Panc1 (cell line): ENCODE measurements around the gene BICD1. TPM values are rescaled to one million over a fixed set of nuclear protein-coding genes. Genes with fewer than 3 reads are reported as not detected.

Source experiments
- ATAC-seq: fragments of 200-7000 bp; cut with Tn5 transposase; 2 replicates; pipeline ENCODE4 v1.9.1; 2020; ENCODE audit warnings: mild to moderate bottlenecking, moderate library complexity
- BruUV-seq: library from RNA; stranded (reverse); fragments of 400-500 nt; replicated peaks from 2 replicates; lab custom pipeline; 2021; lab: Mats Ljungman, UMichigan
- CTCF ChIA-PET: fragments of 300-600 bp; sonication (Branson Sonifier 250); formaldehyde crosslinking; loops from one replicate; lab custom pipeline; 2022; ENCODE audit warnings: antibody characterized with exemption; lab: Charles Lee
- POLR2A ChIA-PET: fragments of 300-600 bp; sonication (Branson Sonifier 250); formaldehyde crosslinking; loops from one replicate; lab custom pipeline; 2022; ENCODE audit warnings: antibody characterized with exemption; lab: Charles Lee
- DNase-seq: peaks from one replicate; pipeline ENCODE4 v3.0.0-alpha.2; 2010; ENCODE audit warnings: low read depth, low spot score
- H3K27ac ChIP-seq: 2 replicates; pipeline ENCODE4 v1.5.1; 2011; ENCODE audit warnings: mild to moderate bottlenecking, low read length, inconsistent platforms
- H3K27me3 ChIP-seq: fragments of 200-500 bp; sonication (Bioruptor generic); 2 replicates; pipeline ENCODE4 v1.6.0; 2014; ENCODE audit warnings: low read length, inconsistent platforms; ENCODE audit not compliant: control insufficient read depth, insufficient read depth
- H3K36me3 ChIP-seq: fragments of 200-500 bp; sonication (Bioruptor generic); 2 replicates; pipeline ENCODE4 v1.5.1; 2014; ENCODE audit warnings: inconsistent platforms, mild to moderate bottlenecking, low read length, moderate library complexity; ENCODE audit not compliant: control insufficient read depth, insufficient read depth
- H3K4me1 ChIP-seq: 2 replicates; pipeline ENCODE4 v1.5.1; 2011; ENCODE audit warnings: inconsistent platforms, mild to moderate bottlenecking, low read length, moderate library complexity; ENCODE audit not compliant: control insufficient read depth, insufficient read depth
- H3K4me3 ChIP-seq, 2 experiments: 2 replicates each; pipeline ENCODE4 v1.5.1; 2011 to 2012; ENCODE audit warnings: low read depth in 2 of 2, low read length in 2 of 2, mild to moderate bottlenecking in 2 of 2, inconsistent platforms in 1 of 2, moderate library complexity in 1 of 2
- H3K9me3 ChIP-seq: fragments of 200-500 bp; sonication (Bioruptor generic); 2 replicates; pipeline ENCODE4 v1.5.1; 2014; ENCODE audit warnings: low read depth, mild to moderate bottlenecking, inconsistent platforms, low read length, moderate library complexity; ENCODE audit not compliant: control insufficient read depth, insufficient read depth
- CTCF ChIP-seq: fragments of 450-650 bp; IDR thresholded peaks from 2 replicates; pipeline ENCODE4 v1.5.1; 2017; ENCODE audit warnings: mild to moderate bottlenecking
- POLR2AphosphoS5 ChIP-seq: IDR thresholded peaks from 2 replicates; pipeline ENCODE4 v1.6.1; 2012; ENCODE audit warnings: mild to moderate bottlenecking, low read depth, low read length, moderate library complexity
- REST ChIP-seq, 2 experiments: IDR thresholded peaks; 2 replicates each; pipeline ENCODE4 v1.6.1; 2011 to 2012; ENCODE audit warnings: low read depth in 2 of 2, control low read depth in 1 of 2, low read length in 1 of 2, mild to moderate bottlenecking in 1 of 2, moderate library complexity in 1 of 2; ENCODE audit not compliant: insufficient read depth in 1 of 2
- SIN3A ChIP-seq: IDR thresholded peaks from 2 replicates; pipeline ENCODE4 v1.6.1; 2012; ENCODE audit warnings: low read depth, mild to moderate bottlenecking, low read length, moderate library complexity, borderline replicate concordance; ENCODE audit not compliant: insufficient read depth
- TCF7L2 ChIP-seq: IDR thresholded peaks from 2 replicates; pipeline ENCODE4 v1.6.1; 2011; ENCODE audit warnings: mild to moderate bottlenecking, low read depth, low read length, inconsistent platforms
- in situ Hi-C: cut with HindIII; loops from 2 replicates; pipeline ENCODE4 v1.10.0; 2016; ENCODE audit warnings: low sequenced_read_pairs, low pct_unique_long_range_greater_than_20kb
- intact Hi-C: fragments of 100-400 bp; cut with micrococcal nuclease; formaldehyde crosslinking; loops from one replicate; pipeline ENCODE4 v1.10.0; 2022; ENCODE audit not compliant: unreplicated experiment
- total RNA-seq: library from RNA; stranded (reverse); gene quantifications from one replicate; pipeline ENCODE4 v1.2.1, GENCODE V29; 2021; ENCODE audit not compliant: unreplicated experiment

BICD1 gene
- total RNA-seq, 1 experiment from 2014 or later, result 40.0 TPM

GRCh38 chr12:32066206-32066605 lies 40.4 kb upstream of the BICD1 start:
- ATAC-seq (no peak), DNase-seq (no peak)
- H3K27ac ChIP-seq, result no peak overlapping the region
- H3K9me3 ChIP-seq, result no peaks in the 10 kb centered on the region
- H3K4me3 ChIP-seq, result no peak overlapping the region
- in situ Hi-C loops, result no loop called here
- H3K4me1 ChIP-seq, result no peaks in the 10 kb centered on the region
- no peaks in the 10 kb centered on the region for H3K27me3 ChIP-seq
- intact Hi-C loops, result no loop called here
- CTCF ChIA-PET, result no interaction called here
- POLR2A ChIA-PET, result no interaction called here
- no TSS peak for BruUV-seq
- no peak for TF ChIP-seq SIN3A
- TF ChIP-seq CTCF, result no peak
- H3K36me3 ChIP-seq, result no peaks in the 10 kb centered on the region

GRCh38 chr12:32069071-32069470 lies 37.6 kb upstream of the BICD1 start:
- H3K4me1 ChIP-seq, result no peaks in the 10 kb centered on the region
- no peaks in the 10 kb centered on the region for H3K27me3 ChIP-seq
- H3K4me3 ChIP-seq, result no peak overlapping the region
- ATAC-seq, result no peak
- no peak for DNase-seq
- ChIA-PET POLR2A (interaction anchor here (0.6 kb wide), 2 partner anchors 17 to 400 kb away, joined by 3 to 5 read pairs; no protein-coding TSS in a partner anchor), CTCF (interaction anchor here (0.6 to 0.8 kb wide), 2 partner anchors 104 to 270 kb away, joined by 5 to 13 read pairs; no protein-coding TSS in a partner anchor)
- H3K27ac ChIP-seq, result no peak overlapping the region
- TF ChIP-seq SIN3A (no peak), POLR2AphosphoS5 (no peak), TCF7L2 (no peak), REST (IDR thresholded peaks at IDR 0.05; ENCODE audit: insufficient read depth in 1 of 2, low read depth in 2 of 2, low read length in 1 of 2) (no peak), CTCF (no peak)
- intact Hi-C loops (no loop called here), in situ Hi-C loops (no loop called here)
- no peaks in the 10 kb centered on the region for H3K36me3 ChIP-seq
- BruUV-seq, result no TSS peak
- H3K9me3 ChIP-seq, result no peaks in the 10 kb centered on the region
